ENCODE measurements around the gene ZFHX3.
"Not testable (repeated sequence)": the region's sequence is repeated elsewhere in the genome, so short reads cannot be mapped to it uniquely, and the experiment has no call there.

Gene ZFHX3

GRCh38 chr16:72995151-72995881, 52.6 kb downstream of the ZFHX3 start:
- Histone ChIP-seq H3K9me3 (ENCODE audit: insufficient read depth, low read depth, low read length) (no peaks in the 10 kb centered on the region), H3K36me3 (ENCODE audit: insufficient read depth, low read depth, low read length) (no peaks in the 10 kb centered on the region), H3K27me3 (ENCODE audit: insufficient read depth, low read length) (no peaks in the 10 kb centered on the region), H3K27ac (ENCODE audit: low read length) (no peak overlapping the region), H3K4me3 (ENCODE audit: low read length) (no peak overlapping the region), H3K4me1 (ENCODE audit: insufficient read depth, low read length) (peaks cover 11% of the 10 kb centered on the region), H3K9ac (ENCODE audit: low read depth, low read length) (no peak overlapping the region)

GRCh38 chr16:72992142-72992601, 55.8 kb downstream of the ZFHX3 start:
- H3K4me1 ChIP-seq (ENCODE audit: insufficient read depth, low read length): peaks cover 15% of the 10 kb centered on the region
- no peaks in the 10 kb centered on the region for H3K36me3 ChIP-seq (ENCODE audit: insufficient read depth, low read depth, low read length)
- H3K27ac ChIP-seq (ENCODE audit: low read length): no peak overlapping the region
- H3K9ac ChIP-seq (ENCODE audit: low read depth, low read length): peak overlapping the region; percentile 2; the same call in 1 of the 2 replicates
- H3K27me3 ChIP-seq (ENCODE audit: insufficient read depth, low read length): no peaks in the 10 kb centered on the region
- no peak overlapping the region for H3K4me3 ChIP-seq (ENCODE audit: low read length)
- no peaks in the 10 kb centered on the region for H3K9me3 ChIP-seq (ENCODE audit: insufficient read depth, low read depth, low read length)

- H3K4me3 ChIP-seq (ENCODE audit: low read length): no peak overlapping the region
- H3K9me3 ChIP-seq (ENCODE audit: insufficient read depth, low read depth, low read length): no peaks in the 10 kb centered on the region
- no peak overlapping the region for H3K9ac ChIP-seq (ENCODE audit: low read depth, low read length)
- H3K36me3 ChIP-seq (ENCODE audit: insufficient read depth, low read depth, low read length): no peaks in the 10 kb centered on the region
- peaks cover 15% of the 10 kb centered on the region for H3K4me1 ChIP-seq (ENCODE audit: insufficient read depth, low read length)
- H3K27ac ChIP-seq (ENCODE audit: low read length): no peak overlapping the region
- H3K27me3 ChIP-seq (ENCODE audit: insufficient read depth, low read length): no peaks in the 10 kb centered on the region
These were observed 56.3 kb downstream of the ZFHX3 start for GRCh38 chr16:72991644-72992043.

- no peaks in the 10 kb centered on the region for H3K9me3 ChIP-seq (ENCODE audit: insufficient read depth, low read depth, low read length)
- H3K27me3 ChIP-seq (ENCODE audit: insufficient read depth, low read length): no peaks in the 10 kb centered on the region
- no peak overlapping the region for H3K27ac ChIP-seq (ENCODE audit: low read length)
- H3K4me1 ChIP-seq (ENCODE audit: insufficient read depth, low read length): peaks cover 15% of the 10 kb centered on the region
- no peak overlapping the region for H3K4me3 ChIP-seq (ENCODE audit: low read length)
- no peak overlapping the region for H3K9ac ChIP-seq (ENCODE audit: low read depth, low read length)
- H3K36me3 ChIP-seq (ENCODE audit: insufficient read depth, low read depth, low read length): no peaks in the 10 kb centered on the region
These were observed 56.7 kb downstream of the ZFHX3 start for GRCh38 chr16:72991211-72991610.

GRCh38 chr16:72990571-72990970, 57.4 kb downstream of the ZFHX3 start:
- H3K36me3 ChIP-seq (ENCODE audit: insufficient read depth, low read depth, low read length): no peaks in the 10 kb centered on the region
- H3K27me3 ChIP-seq (ENCODE audit: insufficient read depth, low read length): no peaks in the 10 kb centered on the region
- no peak overlapping the region for H3K4me3 ChIP-seq (ENCODE audit: low read length)
- peaks cover 15% of the 10 kb centered on the region for H3K4me1 ChIP-seq (ENCODE audit: insufficient read depth, low read length)
- H3K9ac ChIP-seq (ENCODE audit: low read depth, low read length): no peak overlapping the region
- H3K27ac ChIP-seq (ENCODE audit: low read length): no peak overlapping the region
- H3K9me3 ChIP-seq (ENCODE audit: insufficient read depth, low read depth, low read length): no peaks in the 10 kb centered on the region

- Histone ChIP-seq H3K27ac (ENCODE audit: low read length) (no peak overlapping the region), H3K9ac (ENCODE audit: low read depth, low read length) (no peak overlapping the region), H3K27me3 (ENCODE audit: insufficient read depth, low read length) (no peaks in the 10 kb centered on the region), H3K9me3 (ENCODE audit: insufficient read depth, low read depth, low read length) (no peaks in the 10 kb centered on the region), H3K4me1 (ENCODE audit: insufficient read depth, low read length) (peaks cover 15% of the 10 kb centered on the region), H3K36me3 (ENCODE audit: insufficient read depth, low read depth, low read length) (no peaks in the 10 kb centered on the region), H3K4me3 (ENCODE audit: low read length) (no peak overlapping the region)
These were observed 58.1 kb downstream of the ZFHX3 start for GRCh38 chr16:72989579-72990551.

GRCh38 chr16:72989203-72989578, 58.7 kb downstream of the ZFHX3 start:
- H3K4me3 ChIP-seq (ENCODE audit: low read length); H3K36me3 ChIP-seq (ENCODE audit: insufficient read depth, low read depth, low read length); H3K27ac ChIP-seq (ENCODE audit: low read length); H3K9ac ChIP-seq (ENCODE audit: low read depth, low read length); H3K27me3 ChIP-seq (ENCODE audit: insufficient read depth, low read length); H3K9me3 ChIP-seq (ENCODE audit: insufficient read depth, low read depth, low read length): not testable (repeated sequence)
- H3K4me1 ChIP-seq (ENCODE audit: insufficient read depth, low read length): peaks cover 15% of the 10 kb centered on the region

GRCh38 chr16:72988569-72988968, 59.4 kb downstream of the ZFHX3 start:
- Histone ChIP-seq H3K27ac (ENCODE audit: low read length) (no peak overlapping the region), H3K9ac (ENCODE audit: low read depth, low read length) (no peak overlapping the region), H3K4me3 (ENCODE audit: low read length) (no peak overlapping the region), H3K4me1 (ENCODE audit: insufficient read depth, low read length) (peaks cover 15% of the 10 kb centered on the region), H3K9me3 (ENCODE audit: insufficient read depth, low read depth, low read length) (no peaks in the 10 kb centered on the region), H3K27me3 (ENCODE audit: insufficient read depth, low read length) (no peaks in the 10 kb centered on the region), H3K36me3 (ENCODE audit: insufficient read depth, low read depth, low read length) (no peaks in the 10 kb centered on the region)

GRCh38 chr16:72987480-72987901, 60.4 kb downstream of the ZFHX3 start:
- Histone ChIP-seq H3K36me3 (ENCODE audit: insufficient read depth, low read depth, low read length) (no peaks in the 10 kb centered on the region), H3K4me1 (ENCODE audit: insufficient read depth, low read length) (peaks cover 13% of the 10 kb centered on the region), H3K9ac (ENCODE audit: low read depth, low read length) (no peak overlapping the region), H3K4me3 (ENCODE audit: low read length) (no peak overlapping the region), H3K27ac (ENCODE audit: low read length) (no peak overlapping the region), H3K9me3 (ENCODE audit: insufficient read depth, low read depth, low read length) (no peaks in the 10 kb centered on the region), H3K27me3 (ENCODE audit: insufficient read depth, low read length) (no peaks in the 10 kb centered on the region)

GRCh38 chr16:72985995-72986394, 61.9 kb downstream of the ZFHX3 start:
- no peaks in the 10 kb centered on the region for H3K36me3 ChIP-seq (ENCODE audit: insufficient read depth, low read depth, low read length)
- peaks cover 3% of the 10 kb centered on the region; the same call in 1 of the 2 replicates for H3K4me1 ChIP-seq (ENCODE audit: insufficient read depth, low read length)
- H3K9ac ChIP-seq (ENCODE audit: low read depth, low read length): no peak overlapping the region
- H3K9me3 ChIP-seq (ENCODE audit: insufficient read depth, low read depth, low read length): no peaks in the 10 kb centered on the region
- H3K27me3 ChIP-seq (ENCODE audit: insufficient read depth, low read length): no peaks in the 10 kb centered on the region
- no peak overlapping the region for H3K27ac ChIP-seq (ENCODE audit: low read length)
- no peak overlapping the region for H3K4me3 ChIP-seq (ENCODE audit: low read length)

GRCh38 chr16:72985148-72985941, 62.6 kb downstream of the ZFHX3 start:
- Histone ChIP-seq H3K4me3 (ENCODE audit: low read length) (no peak overlapping the region), H3K9me3 (ENCODE audit: insufficient read depth, low read depth, low read length) (no peaks in the 10 kb centered on the region), H3K27me3 (ENCODE audit: insufficient read depth, low read length) (no peaks in the 10 kb centered on the region), H3K4me1 (ENCODE audit: insufficient read depth, low read length) (peaks cover 3% of the 10 kb centered on the region; the same call in 1 of the 2 replicates), H3K36me3 (ENCODE audit: insufficient read depth, low read depth, low read length) (no peaks in the 10 kb centered on the region), H3K27ac (ENCODE audit: low read length) (no peak overlapping the region), H3K9ac (ENCODE audit: low read depth, low read length) (no peak overlapping the region)

Data from iPS-20b (cell line).